22Rv1 (cell line): ENCODE data around the gene ZNF516.

Source experiments
- CTCF ChIP-seq: fragments of 450-650 bp; IDR thresholded peaks from 2 replicates; pipeline ENCODE4 v1.5.1; 2017; ENCODE audit warnings: mild to moderate bottlenecking
- ZFX ChIP-seq: fragments of 450-650 bp; IDR thresholded peaks from 2 replicates; pipeline ENCODE4 v1.6.1; 2017; ENCODE audit warnings: antibody characterized with exemption, borderline replicate concordance

GRCh38 chr18:76437011-76437410, 58.0 kb downstream of the ZNF516 start:
- TF ChIP-seq CTCF (no peak), ZFX (no peak)
